Activated T-helper 1 cell treated with anti-CD3 and anti-CD28 coated beads, Interleukin-2, amount 50 U/mL, for 16 hours (primary cell): ENCODE data around the gene RBBP7.

Experiments
- DNase-seq, 2 donors: peaks; one replicate each; pipeline ENCODE4 v3.0.0-alpha.2; 2020; ENCODE audit warnings: low read depth in 1 of 2, low spot score in 1 of 2

Gene RBBP7

DNA sequence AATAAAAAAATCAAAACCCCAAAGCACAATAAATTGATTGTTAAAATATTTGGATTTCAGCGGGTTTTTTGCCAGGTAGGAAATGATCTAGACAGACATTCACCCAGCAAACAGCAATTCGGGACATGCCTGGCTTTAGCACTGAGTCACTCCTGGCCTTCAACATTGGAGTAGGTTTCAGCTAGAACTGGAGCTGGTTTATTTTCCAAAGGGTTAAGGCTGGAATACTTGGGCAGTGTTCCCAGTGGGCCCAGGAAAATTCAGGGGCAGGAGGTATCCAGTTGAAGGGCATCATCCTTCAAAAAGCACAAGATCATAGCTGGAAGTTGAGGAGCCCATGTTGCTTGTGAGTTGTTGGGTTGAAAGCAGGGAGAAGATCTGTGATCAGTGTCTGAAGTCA lies 42.9 kb downstream of the RBBP7 start:
- DNase-seq: no peak

DNA sequence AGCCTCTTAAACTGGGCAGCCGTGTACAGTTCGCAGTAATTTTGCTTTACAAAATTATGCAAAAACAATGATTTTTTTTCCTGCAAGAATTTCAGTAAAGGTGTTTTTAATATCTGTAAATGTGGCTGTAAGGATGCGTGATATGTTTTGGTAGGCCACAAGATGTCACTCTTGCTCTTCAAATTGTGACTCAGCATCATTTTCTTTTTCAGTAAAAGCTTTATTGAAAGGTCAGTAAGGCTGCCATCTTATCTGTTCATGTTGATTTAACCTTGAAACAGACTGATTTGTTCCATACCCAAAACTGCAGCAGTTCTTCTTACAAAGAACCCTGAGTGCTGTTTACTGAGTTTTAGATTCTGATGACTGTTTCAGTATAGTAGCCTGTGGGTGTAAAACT lies 44.0 kb downstream of the RBBP7 start:
- no peak for DNase-seq

DNA sequence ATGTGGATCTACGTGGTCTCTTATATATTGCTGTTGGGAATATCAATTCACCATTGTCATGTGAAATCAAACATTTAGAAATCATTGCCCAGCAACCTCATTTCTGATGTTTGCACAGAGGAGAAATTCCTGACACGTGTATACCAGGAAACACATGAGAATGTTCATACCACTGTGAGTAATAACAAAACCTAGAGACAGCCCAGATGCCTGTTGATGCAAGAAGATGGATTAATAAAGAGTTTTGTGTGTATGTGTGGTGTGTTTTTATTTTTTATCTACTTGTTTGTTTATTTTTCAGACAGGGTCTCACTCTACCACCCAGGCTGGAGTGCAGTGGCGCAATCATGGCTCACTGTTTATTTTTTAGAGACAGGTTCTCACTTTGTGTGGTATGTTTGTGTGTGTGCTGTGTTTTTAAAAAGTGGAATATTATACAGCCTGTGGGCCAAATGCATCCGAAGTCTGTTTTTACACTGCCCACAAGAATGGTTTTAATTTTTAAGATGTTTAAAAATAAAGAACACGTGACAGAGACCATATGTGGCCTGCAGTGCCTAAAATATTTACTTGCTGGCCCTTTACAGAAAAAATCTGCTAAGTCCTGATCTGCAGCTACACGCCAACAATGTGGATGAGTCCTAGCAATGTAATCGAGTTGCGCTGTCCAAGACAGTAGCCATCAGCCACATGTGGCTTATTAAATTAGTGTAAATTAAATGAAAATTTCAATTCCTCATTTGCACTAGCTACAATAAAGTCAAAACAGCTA lies 44.7 kb downstream of the RBBP7 start:
- no peak for DNase-seq

DNA sequence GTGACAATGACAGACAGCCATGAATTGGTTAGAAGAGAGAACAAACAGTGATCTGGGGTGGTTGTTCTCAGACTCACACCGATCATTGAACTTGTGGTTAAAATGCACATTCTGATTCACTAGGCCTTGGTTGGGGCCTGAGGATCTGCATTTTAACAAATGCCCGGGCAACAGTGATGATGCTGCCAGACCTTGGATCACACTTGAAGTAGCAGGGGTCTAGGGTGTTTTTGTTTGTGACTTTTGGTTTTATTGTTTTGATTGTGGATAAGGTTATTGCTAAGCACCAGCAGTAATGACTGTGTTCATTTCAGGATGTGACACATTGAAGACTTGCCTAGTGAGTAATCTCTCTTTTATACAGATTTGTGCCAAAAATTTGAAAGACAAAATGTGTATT lies 47.4 kb downstream of the RBBP7 start:
- DNase-seq: no peak

DNA sequence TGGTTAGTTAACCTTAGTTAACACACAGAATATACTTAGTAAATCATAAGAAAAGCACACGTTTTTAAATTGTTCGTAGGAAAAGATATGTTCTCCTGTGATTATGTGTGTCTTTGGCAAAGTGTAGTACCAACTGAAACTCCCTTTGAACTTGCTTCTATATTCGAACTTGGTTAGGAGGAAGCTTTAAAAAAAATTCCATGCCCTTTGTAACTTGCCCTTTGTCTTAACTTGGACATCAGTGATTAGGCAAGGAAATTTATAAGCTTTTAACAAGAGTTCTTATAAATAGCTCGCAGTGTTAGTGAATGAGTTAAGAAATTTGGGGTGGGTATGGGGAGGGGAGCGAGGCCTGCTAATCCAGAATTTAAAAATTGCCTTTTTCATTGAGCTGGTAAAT lies 50.5 kb downstream of the RBBP7 start:
- no peak for DNase-seq

DNA sequence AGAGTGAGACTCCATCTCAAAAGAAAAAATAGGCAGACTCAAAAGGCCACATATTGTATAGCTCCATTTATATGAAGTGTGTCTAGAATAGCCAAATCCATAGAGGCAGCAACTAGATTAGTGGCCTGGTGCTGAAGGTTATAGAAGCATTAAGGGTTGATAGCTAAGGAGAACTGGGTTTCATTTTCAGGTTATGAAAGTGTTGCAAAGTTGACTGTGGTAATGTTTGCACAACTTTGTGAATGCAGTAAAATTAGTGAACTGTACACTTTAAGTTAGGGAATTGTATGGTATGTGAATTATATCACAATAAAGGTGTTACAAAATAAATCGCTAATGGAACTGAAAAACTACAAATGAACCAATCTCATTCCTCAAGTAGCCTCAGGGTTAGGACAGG lies 55.6 kb downstream of the RBBP7 start:
- DNase-seq: no peak

DNA sequence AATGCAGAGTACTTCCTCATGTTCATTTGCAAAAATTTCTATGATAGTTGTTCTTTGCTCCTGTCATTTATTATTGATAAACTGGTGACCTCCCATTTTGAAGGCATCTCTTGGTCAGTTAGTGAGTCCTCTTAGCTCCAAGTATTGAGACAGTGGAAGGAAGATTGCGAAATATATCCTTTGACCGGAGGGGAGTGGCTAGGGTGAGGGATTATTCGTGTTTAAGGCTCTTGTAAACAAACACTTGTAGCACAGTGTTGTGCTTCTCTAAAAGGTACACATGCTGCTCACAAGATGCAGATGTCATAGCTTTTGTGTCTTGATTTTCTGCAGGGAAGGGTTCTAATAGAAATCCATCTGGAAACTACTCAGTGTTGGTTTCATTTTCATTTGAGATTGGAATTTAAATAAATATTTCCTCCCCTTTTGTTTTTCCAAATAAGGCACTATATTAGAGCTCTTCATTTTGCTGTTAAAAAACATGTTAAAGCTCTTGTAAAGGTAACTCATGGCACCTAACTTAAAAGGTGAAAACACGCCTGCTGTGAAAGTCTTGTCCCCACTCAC lies 62.1 kb downstream of the RBBP7 start:
- DNase-seq: no peak

DNA sequence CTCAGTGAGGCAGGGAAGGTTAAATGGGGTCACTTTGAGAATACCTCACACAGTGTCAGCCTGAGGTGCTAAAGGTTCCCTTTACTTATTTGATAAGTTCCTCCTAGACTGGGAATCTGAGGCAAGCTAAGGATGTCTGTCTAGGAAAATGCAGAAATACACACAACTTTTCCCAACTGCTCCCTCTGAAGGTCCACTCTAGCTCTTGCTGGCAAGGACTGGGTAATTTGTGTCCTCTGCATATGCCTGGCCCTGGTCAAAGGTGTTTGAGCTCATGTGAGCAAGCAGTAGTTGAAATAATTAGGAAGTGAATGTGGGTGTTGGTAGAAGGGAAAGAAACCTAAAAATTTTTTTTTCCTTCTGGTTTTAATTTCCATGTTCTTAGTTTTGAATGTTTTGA lies 62.6 kb downstream of the RBBP7 start:
- no peak for DNase-seq

DNA sequence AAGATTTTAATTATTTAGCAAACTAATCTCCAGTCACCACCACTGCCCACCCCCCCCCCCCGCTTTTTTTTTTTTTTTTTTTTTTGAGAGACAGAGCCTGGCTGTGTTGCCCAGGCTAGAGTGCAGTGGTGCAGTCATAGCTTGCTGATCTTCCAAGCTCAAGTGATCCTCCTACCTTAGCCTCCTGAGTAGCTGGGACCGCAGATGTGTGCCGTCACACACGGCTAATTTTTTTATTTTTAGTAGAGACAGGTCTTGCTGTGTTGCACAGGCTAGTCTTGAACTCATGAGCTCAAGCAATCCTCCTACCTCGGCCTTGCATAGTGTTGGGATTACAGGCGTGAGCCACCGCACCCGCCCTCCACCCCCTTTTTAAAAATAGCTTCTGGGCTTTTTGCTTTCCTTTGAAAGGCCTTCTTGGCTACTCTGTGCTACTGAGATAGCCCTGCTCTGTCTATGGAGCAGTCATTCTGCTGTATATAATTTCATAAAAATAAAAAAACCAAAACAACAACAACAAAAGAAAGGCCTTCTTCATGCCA lies 65.2 kb downstream of the RBBP7 start:
- no peak for DNase-seq

DNA sequence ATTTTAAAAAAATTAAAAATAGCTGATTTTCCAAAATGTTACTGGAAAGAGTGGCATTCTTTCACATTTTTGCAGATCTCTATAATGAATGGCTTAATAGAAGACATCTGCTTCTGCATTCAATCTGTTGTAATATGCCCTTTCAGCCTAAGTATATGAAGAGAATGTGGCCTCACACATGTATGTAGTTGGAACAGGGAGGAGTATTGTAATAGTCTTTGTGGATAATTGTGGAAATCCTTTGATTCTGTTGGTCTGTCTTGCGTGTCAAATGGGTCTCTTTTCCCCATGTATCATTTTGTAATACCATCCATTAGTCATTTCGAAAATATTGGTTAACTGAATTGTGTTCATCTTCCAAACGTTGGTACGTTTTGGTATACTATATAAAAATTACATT lies 72.3 kb downstream of the RBBP7 start:
- no peak for DNase-seq

DNA sequence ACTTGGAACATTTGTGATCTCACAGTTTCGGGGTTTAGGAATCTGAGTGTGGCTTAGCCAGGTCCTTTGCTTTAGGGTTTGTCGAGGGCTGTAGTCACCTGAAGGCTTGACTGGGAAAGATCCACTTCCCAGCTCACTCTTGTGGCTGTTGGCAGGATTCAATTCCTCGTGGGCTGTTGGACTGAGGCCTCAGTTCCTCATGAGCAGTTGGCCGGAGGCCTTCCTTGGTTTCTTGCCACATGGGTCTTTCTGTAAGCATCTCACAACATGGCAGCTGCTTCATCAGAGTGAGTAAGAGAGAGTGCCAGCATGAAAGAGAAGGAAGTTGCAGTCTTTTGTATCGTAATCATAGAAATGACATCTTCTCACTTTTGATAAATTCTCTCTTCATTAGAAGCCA lies 72.8 kb downstream of the RBBP7 start:
- no peak for DNase-seq

DNA sequence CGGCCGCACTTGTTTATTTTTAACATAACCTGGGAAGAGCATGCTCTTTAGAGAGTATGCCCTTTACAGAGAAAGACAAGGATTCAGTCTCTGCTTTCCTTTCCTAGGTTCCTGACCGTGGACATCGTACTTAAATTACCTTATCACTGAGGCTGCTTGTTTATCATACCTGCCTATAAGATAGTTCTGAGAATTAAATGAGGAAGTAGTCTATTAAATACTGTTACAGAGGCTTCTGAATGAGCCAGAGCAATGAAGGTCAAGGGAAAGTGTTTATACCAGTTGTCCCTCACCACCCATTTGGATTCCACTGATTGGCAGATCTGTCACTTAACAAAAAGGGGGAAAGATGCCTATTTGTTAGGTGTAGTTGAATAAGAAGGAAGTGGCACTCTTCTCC lies 73.9 kb downstream of the RBBP7 start:
- DNase-seq: no peak
